Right renal cortex interstitium (tissue), 3 donors: Measurements from ENCODE around the gene PSMD6. TPM values are rescaled to one million over a fixed set of nuclear protein-coding genes. Genes with fewer than 3 reads are reported as not detected.
A peak's percentile ranks its signal among the peaks of the same experiment; 100 is the strongest.

Experiments used
- DNase-seq, 3 donors: peaks; one replicate each; pipeline ENCODE4 v3.0.0-alpha.2; 2013; ENCODE audit warnings: low read depth in 3 of 3, low spot score in 2 of 3
- polyA plus RNA-seq, 3 donors: library from polyadenylated mRNA; unstranded; fragments of 120-200 nt; gene quantifications; one replicate each; pipeline ENCODE4 v1.2.1, GENCODE V29; 2013; ENCODE audit not compliant: insufficient read length in 3 of 3

PSMD6 gene
- polyA plus RNA-seq, 3 donors, result 122 to 125 (median 124) TPM

DNA sequence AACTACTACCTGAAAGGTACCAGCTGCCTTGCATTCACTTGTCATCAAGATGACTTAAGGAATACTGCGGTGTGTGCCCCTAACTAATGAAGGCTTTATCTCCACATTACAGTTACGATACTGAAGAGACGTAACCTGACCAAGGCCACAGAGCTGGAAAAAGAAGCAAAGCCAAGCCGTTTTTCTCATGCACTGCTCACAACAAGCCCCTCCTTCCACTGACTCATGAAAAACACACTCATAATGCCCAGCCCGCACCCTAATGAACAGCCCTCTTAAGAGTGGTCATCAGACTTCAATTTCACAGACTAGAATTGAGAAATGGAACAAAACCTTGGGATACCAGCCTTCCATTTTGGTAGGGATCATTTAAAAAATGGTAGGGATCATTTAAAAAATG lies 11.6 kb downstream of the PSMD6 start:
- DNase-seq, result no peak

GRCh38 chr3:64010199-64010598 lies 13.1 kb downstream of the PSMD6 start:
- DNase-seq, result no peak

DNA sequence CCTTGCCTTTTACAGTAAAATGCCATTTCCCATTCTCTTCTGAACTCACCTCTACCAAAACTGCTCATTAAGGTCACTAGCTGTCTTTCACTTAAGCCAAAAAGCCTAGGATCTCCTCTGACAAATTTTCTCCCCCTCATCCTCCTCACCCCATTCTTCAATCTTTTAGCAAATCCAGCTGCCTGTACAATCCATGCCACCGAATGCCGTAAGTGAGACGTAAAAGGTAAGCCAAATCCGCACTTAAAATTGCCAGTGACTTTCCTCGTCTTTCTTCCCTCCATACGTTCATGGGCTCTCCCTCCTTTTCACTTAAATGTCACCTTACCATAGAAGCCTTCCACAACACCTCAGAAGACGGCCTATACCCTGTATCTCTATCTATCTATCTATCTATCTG lies 13.8 kb downstream of the PSMD6 start:
- no peak for DNase-seq

DNA sequence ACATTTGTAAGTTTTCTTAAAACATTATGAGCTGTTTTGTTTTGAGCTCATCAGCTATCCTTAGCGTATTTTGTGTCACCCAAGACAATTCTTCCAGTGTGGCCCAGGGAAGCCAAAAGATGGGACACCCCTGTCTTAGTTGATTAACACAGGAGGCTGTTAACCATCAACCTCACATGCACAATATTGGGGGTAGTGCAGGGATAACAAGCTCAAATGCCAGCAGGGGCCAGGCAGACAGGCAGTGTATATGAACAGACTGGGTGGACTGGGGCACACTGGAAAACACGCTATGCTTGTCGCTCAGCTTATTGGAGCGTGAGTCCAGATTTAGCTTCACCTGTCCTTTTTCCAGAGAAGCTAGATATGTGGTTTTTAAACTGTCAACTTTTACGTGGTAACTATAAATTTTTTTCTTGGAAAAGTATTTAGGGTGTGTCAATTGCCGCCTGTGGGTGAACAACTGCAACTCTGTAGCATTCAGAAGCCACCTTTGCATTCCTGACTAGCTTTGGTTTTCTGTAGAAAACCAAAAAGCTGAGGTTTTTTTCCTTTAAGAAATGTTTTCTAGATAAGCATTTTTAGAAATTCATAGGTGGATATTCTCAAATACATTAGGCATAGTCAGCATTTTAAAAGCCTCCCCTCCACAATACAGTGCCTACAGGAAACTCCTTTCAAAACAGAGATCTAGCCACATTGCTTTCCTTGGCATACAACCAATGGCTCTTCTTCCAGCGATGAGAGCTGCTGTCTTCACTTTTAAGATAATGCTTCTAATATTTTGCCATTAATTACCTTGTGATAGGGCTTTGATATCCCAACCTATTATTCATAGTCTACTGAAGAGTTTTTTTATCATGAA lies 14.6 kb downstream of the PSMD6 start:
- no peak for DNase-seq

GRCh38 chr3:64008017-64008416 lies 15.3 kb downstream of the PSMD6 start:
- DNase-seq, result no peak

DNA sequence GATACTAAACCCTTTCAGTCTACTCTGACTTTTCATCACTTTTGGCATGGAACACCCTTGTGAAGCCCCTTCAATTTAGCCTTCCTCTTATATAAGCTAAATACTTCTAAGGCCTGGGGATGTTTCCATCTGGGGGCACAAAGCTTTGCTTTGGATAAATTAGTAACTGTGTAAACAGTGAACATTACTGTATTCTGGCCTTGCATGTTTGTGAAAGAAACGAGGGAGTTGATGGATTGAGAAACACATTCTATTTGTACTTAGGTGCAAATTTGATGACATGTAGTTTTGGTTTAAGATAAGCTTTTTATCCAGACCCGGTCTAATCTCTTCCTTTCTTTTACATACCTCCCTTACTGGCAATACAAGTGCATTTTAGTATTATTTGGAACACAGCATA lies 19.7 kb downstream of the PSMD6 start:
- DNase-seq, result no peak

DNA sequence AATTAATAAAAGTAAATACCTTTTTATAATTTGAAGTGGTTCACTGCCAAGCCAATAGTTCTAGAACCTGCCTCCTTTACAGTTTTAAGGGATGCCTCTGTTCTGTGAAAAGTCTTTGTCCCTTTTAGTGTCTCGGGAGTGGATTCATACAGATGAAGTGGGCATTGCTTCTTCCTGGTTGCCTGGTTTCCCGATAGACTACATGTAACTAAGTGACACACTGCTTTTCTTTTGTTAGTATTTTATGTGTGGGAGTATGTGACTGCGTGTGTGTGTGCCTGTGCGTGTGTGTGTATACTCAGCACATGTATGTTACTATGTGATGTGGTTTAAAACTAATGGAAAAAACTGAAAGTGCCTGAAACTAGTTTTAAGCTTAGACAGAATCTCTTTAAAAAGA lies 21.1 kb downstream of the PSMD6 start:
- no peak for DNase-seq

- DNase-seq, result no peak
Measured at GRCh38 chr3:64000453-64001055, 22.7 kb downstream of the PSMD6 start.

GRCh38 chr3:63998852-63999754 lies 24.2 kb downstream of the PSMD6 start:
- no peak for DNase-seq

- no peak for DNase-seq
Measured at GRCh38 chr3:63995086-63995485, 28.2 kb downstream of the PSMD6 start.

DNA sequence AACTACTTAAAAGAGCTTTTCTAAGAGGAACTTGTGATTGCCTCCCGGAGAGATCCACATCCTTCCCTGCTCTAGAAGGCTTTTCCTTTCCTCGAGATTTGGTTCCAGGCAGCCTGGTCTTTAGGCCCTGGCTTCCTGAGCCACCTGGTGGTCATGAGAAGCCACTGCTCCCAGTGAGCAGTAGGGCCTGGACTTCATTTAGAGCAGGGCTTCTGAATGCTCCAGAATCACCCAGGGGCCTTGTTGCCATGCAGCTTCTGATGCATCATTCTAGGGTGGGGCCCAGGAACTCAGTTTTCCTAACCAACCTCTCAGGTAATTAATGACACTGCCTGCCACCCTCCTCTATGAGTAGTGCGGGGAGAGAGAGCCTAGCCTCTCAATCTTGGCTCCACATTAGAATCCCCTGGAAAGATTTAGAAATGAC lies 29.6 kb downstream of the PSMD6 start:
- peak in 2 of 3 donors; percentile 41 to 43 for DNase-seq

- DNase-seq, result no peak
Measured at GRCh38 chr3:63992516-63993209, 30.6 kb downstream of the PSMD6 start.

DNA sequence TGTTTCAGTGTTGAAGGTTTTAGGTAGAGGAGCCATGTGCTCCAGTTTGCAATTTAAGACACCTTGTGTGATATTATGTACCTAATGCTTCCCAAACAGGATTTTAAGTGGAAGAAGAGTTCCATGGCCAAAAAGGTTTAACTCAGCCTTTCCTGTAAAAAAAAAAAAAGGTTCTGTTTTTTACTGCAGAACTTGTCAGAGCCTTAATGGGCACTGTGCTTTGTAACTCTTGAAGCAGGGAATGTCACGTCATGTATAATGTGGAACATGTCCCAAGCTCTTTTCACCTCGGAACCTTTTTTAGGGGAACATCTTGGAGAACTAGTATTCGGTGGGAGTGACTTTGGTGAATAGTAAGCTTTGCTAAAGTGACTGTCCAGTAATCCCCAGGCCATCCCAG lies 31.6 kb downstream of the PSMD6 start:
- DNase-seq, result no peak

GRCh38 chr3:63990733-63991132 lies 32.6 kb downstream of the PSMD6 start:
- DNase-seq, result no peak

GRCh38 chr3:63990204-63990603 lies 33.1 kb downstream of the PSMD6 start:
- no peak for DNase-seq

GRCh38 chr3:63988943-63989342 lies 34.4 kb downstream of the PSMD6 start:
- DNase-seq, result no peak

DNA sequence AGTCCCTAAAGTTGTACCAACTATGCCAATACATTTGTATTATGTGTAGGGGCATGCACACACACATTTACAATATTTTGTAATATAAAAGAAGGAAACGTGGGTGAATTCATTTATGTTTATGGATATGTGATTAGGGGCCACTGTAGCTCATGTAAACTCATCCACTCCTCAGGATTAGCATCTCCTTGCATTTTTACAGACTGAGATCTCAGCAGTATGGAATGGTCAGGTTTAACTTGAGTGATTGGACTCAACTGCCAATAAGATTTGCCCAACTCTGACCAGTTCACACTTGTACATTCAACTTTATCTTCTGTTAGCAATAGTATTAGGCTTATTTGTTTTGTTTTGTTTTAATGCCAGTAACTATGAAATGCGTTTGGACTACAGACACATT lies 36.5 kb downstream of the PSMD6 start:
- no peak for DNase-seq

GRCh38 chr3:63986146-63986545 lies 37.1 kb downstream of the PSMD6 start:
- peak in 1 of 3 donors; percentile 41 for DNase-seq

DNA sequence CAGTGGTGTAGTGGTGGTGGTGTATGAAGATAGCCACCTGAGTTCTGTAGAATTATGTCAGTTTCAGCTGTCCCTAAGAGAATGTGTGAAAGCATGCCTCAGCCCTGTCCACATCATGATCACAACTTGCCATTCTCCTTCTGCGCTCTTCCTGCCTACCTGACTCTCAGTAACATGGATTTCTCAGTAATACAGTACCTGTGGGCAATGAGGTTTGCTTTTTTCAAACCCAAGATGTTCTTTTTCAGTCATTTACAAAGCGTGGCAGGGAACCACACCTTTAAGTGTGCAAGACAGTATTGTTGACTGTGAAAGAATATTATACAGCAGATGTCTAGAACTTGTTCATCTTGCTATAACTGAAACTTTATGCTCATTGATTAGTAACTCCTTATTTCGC lies 38.9 kb downstream of the PSMD6 start:
- no peak for DNase-seq

- DNase-seq, result no peak
Measured at GRCh38 chr3:63981980-63982379, 41.3 kb downstream of the PSMD6 start.
